Measurements from ENCODE around the gene MUC4.

DNA sequence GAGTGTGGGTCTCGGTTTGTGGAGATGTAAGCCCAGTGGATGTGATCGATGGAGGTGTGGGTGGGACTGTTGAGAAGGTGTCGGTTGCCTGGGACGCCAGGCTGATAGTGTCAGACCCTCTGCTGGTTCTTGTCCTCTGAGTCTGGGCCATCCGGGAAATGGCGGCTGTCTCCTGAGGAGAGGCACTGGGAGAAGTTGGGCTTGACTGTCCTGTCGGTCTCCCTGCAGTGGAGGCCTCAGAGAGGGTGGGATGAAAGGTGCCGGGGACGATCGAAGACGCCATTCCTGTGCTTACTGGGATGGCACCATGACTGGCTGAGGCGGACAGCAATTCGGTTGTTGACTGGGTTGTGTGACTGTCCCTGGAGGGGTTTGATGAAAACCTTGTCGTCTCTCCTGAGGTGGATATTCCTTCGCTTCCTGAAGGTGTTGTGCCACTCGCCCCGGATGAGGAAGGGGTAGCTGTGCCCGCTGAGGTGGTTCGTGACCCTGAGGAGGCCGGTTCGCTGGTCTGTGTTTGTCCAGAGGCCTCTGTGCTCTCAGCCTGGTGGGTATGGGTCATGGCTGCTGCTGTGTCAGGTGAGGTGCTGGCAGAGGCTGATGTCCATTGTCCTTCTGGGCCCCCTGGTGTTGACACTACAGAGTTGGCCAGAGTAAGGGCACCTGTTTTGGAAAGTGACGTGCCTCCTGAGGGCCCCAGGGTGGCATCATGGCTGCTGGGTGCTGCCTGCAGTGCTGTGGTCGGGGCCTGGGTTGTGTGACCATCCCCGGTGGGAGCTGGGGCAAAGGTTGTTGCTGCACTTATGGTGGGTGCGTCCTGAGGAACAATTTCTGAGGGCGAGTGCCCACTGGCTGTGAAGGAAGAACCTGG, 22.8 kb downstream of the MUC4 start:
- TF ChIP-seq, protein P1, sequence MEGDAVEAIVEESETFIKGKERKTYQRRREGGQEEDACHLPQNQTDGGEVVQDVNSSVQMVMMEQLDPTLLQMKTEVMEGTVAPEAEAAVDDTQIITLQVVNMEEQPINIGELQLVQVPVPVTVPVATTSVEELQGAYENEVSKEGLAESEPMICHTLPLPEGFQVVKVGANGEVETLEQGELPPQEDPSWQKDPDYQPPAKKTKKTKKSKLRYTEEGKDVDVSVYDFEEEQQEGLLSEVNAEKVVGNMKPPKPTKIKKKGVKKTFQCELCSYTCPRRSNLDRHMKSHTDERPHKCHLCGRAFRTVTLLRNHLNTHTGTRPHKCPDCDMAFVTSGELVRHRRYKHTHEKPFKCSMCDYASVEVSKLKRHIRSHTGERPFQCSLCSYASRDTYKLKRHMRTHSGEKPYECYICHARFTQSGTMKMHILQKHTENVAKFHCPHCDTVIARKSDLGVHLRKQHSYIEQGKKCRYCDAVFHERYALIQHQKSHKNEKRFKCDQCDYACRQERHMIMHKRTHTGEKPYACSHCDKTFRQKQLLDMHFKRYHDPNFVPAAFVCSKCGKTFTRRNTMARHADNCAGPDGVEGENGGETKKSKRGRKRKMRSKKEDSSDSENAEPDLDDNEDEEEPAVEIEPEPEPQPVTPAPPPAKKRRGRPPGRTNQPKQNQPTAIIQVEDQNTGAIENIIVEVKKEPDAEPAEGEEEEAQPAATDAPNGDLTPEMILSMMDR (IDR thresholded peaks at IDR 0.05), result no peak
- TF ChIP-seq, protein P2, sequence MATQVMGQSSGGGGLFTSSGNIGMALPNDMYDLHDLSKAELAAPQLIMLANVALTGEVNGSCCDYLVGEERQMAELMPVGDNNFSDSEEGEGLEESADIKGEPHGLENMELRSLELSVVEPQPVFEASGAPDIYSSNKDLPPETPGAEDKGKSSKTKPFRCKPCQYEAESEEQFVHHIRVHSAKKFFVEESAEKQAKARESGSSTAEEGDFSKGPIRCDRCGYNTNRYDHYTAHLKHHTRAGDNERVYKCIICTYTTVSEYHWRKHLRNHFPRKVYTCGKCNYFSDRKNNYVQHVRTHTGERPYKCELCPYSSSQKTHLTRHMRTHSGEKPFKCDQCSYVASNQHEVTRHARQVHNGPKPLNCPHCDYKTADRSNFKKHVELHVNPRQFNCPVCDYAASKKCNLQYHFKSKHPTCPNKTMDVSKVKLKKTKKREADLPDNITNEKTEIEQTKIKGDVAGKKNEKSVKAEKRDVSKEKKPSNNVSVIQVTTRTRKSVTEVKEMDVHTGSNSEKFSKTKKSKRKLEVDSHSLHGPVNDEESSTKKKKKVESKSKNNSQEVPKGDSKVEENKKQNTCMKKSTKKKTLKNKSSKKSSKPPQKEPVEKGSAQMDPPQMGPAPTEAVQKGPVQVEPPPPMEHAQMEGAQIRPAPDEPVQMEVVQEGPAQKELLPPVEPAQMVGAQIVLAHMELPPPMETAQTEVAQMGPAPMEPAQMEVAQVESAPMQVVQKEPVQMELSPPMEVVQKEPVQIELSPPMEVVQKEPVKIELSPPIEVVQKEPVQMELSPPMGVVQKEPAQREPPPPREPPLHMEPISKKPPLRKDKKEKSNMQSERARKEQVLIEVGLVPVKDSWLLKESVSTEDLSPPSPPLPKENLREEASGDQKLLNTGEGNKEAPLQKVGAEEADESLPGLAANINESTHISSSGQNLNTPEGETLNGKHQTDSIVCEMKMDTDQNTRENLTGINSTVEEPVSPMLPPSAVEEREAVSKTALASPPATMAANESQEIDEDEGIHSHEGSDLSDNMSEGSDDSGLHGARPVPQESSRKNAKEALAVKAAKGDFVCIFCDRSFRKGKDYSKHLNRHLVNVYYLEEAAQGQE (IDR thresholded peaks at IDR 0.05; ENCODE audit: insufficient read depth in 1 of 2, low read depth in 2 of 2, low read length in 1 of 2), result no peak
- TF ChIP-seq POLR2AphosphoS5 (IDR thresholded peaks at IDR 0.05; ENCODE audit: low read depth, low read length) (no peak), SIN3A (IDR thresholded peaks at IDR 0.05; ENCODE audit: borderline replicate concordance, insufficient read depth, low read depth, low read length) (no peak)
